ENCODE data around the gene LSM12. TPM values are rescaled to one million over a fixed set of nuclear protein-coding genes. Genes with fewer than 3 reads are reported as not detected.
A peak's percentile ranks its signal among the peaks of the same experiment; 100 is the strongest.

The LSM12 gene
- total RNA-seq, 4 donors from 2014 or later, result 27.8 to 44.6 (median 33.3) TPM

DNA sequence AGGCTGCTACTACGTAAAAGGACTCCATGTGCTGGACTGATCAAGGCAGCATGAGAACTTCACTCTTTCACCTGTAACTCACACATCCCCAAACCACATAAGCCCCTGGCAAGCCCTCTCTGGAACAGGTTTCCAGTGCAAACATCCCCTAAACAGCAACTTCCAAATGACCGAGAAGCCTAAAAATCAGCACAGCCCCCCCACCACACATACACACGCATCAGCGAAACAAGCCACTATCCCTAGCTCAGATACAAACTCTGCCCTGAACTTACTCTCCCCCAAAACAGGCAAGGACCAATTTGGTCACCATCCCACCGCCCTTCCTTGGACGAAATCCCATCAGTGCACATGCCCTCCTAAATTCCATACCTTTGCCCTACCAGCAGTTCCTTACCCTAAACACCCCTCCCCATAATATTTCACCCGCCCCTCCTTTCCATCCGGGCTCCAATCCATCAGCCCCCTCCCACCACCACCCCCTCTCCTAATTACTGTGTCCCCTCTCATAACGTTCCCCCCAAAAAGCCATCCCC is 735 bp downstream of the LSM12 start:
- H3K4me3 ChIP-seq, result peak overlapping the region; percentile 80
- peaks cover 37% of the 10 kb centered on the region for H3K4me1 ChIP-seq
- WGBS, result 1% methylated on average over 9 of the region's 9 CpGs
- no peaks in the 10 kb centered on the region for H3K27me3 ChIP-seq
- peaks cover 19% of the 10 kb centered on the region for H3K36me3 ChIP-seq
- no peaks in the 10 kb centered on the region for H3K9me3 ChIP-seq
- TF ChIP-seq EP300 (IDR thresholded peaks at IDR 0.05) (no peak), POLR2A (IDR thresholded peaks at IDR 0.05) (no peak), POLR2AphosphoS5 (IDR thresholded peaks at IDR 0.05) (no peak)
- TF ChIP-seq, protein P1, sequence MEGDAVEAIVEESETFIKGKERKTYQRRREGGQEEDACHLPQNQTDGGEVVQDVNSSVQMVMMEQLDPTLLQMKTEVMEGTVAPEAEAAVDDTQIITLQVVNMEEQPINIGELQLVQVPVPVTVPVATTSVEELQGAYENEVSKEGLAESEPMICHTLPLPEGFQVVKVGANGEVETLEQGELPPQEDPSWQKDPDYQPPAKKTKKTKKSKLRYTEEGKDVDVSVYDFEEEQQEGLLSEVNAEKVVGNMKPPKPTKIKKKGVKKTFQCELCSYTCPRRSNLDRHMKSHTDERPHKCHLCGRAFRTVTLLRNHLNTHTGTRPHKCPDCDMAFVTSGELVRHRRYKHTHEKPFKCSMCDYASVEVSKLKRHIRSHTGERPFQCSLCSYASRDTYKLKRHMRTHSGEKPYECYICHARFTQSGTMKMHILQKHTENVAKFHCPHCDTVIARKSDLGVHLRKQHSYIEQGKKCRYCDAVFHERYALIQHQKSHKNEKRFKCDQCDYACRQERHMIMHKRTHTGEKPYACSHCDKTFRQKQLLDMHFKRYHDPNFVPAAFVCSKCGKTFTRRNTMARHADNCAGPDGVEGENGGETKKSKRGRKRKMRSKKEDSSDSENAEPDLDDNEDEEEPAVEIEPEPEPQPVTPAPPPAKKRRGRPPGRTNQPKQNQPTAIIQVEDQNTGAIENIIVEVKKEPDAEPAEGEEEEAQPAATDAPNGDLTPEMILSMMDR (IDR thresholded peaks at IDR 0.05), result no peak
- no peak for DNase-seq (ENCODE audit: low spot score in 2 of 2)
- peak overlapping the region; percentile 94 for H3K27ac ChIP-seq

DNA sequence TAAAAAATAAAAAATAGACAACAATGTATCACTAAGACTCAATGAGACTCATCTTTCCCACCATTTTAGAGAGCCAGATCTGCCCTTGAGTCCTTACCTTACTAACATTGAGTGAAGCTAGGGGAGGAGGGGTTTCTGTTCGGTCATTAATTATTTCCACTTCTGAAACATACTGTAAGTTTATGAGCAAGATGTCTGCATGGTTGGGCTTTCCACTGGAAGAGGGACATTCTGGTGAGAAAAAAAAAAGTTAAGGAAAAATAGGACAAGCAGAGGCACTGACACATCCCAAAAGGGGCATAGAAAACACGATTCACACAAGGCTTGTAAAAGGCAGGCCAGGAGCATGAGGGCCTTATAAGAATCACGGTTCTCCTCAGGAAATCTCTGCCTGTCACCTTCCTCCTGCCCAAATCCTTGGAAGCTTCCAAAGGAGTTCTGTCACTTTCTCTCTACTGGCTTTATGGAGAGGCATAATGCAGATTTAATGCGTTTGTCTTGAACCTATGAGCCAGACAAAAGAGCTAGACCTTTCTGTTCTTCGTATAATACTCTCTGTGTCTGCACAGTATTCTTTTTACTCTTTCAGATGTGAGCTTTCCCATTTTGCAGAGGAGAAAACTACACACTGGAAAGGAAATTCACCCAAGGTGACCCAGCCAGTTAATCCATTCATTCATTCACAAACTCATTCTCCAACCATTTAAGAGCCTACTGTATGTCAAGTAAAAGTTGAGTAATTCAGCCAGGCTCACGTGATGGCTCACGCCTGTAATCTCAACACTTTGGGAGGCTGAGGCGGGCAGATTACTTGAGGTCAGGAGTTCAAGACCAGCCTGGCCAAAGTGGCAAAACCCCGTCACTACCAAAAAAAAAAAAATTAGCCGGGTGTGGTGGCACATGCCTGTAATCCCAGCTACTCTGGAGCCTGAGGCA is 2.5 kb downstream of the LSM12 start:
- no peak for DNase-seq (ENCODE audit: low spot score in 2 of 2)
- Histone ChIP-seq H3K36me3 (peaks cover 34% of the 10 kb centered on the region), H3K4me1 (peaks cover 25% of the 10 kb centered on the region), H3K9me3 (no peaks in the 10 kb centered on the region), H3K27me3 (no peaks in the 10 kb centered on the region), H3K27ac (no peak overlapping the region), H3K4me3 (no peak overlapping the region)
- 73% methylated on average over 10 of the region's 10 CpGs for WGBS
- TF ChIP-seq, protein P1 (IDR thresholded peaks at IDR 0.05), result no peak
- TF ChIP-seq EP300 (IDR thresholded peaks at IDR 0.05) (no peak), POLR2AphosphoS5 (IDR thresholded peaks at IDR 0.05) (no peak), POLR2A (IDR thresholded peaks at IDR 0.05) (no peak)

DNA sequence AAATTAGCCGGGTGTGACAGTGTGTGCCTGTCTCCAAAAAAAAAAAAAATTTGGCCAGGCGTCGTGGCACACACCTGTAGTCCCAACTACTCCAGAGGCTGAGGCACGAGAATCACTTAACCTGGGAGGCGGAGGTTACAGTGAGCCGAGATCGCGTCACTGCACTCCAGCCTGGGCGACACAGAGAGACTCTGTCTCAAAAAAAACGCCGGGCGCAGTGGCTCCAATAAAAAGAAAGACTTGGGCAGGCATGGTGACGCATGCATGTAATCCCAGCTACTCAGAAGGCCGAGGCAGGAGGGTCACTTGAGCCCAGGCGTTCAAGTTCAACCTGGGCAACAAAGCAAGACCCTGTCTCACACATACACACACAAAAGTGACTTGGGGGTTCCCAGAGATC is 3.6 kb downstream of the LSM12 start:
- H3K27me3 ChIP-seq, result no peaks in the 10 kb centered on the region
- no peak for DNase-seq (ENCODE audit: low spot score in 2 of 2)
- TF ChIP-seq, protein P1 (IDR thresholded peaks at IDR 0.05), result no peak
- no peak for TF ChIP-seq POLR2AphosphoS5 (IDR thresholded peaks at IDR 0.05)
- TF ChIP-seq EP300 (IDR thresholded peaks at IDR 0.05), result no peak
- no peak for TF ChIP-seq POLR2A (IDR thresholded peaks at IDR 0.05)
- 89% methylated on average over 15 of the region's 15 CpGs for WGBS
- H3K4me3 ChIP-seq, result no peak overlapping the region
- H3K36me3 ChIP-seq, result peaks cover 42% of the 10 kb centered on the region
- no peaks in the 10 kb centered on the region for H3K9me3 ChIP-seq
- no peak overlapping the region for H3K27ac ChIP-seq
- H3K4me1 ChIP-seq, result peaks cover 25% of the 10 kb centered on the region

DNA sequence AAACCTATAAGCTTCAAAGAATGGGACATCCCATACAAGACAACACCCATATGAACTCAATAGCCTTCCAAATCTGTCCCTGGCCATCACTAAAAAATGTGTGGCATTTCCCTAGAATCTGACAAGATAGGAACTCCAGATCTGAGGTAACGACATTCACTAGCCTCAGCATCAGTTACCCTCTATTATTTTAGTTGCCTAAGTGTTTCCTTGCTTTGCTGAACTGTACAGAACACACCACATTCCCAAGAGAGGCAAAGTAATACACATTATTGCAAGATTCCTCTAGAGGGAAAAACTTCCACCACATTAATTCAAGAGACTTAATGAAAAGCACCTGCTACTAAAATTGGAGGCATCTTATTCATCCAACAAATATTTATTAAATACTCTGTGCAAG is 5.0 kb downstream of the LSM12 start:
- Histone ChIP-seq H3K9me3 (no peaks in the 10 kb centered on the region), H3K4me1 (peaks cover 15% of the 10 kb centered on the region), H3K4me3 (no peak overlapping the region), H3K27me3 (no peaks in the 10 kb centered on the region), H3K27ac (no peak overlapping the region), H3K36me3 (peaks cover 45% of the 10 kb centered on the region)
- TF ChIP-seq, protein P1 (IDR thresholded peaks at IDR 0.05), result no peak
- TF ChIP-seq EP300 (IDR thresholded peaks at IDR 0.05), result no peak
- TF ChIP-seq POLR2A (IDR thresholded peaks at IDR 0.05), result no peak
- TF ChIP-seq POLR2AphosphoS5 (IDR thresholded peaks at IDR 0.05), result no peak
- WGBS, result 58% methylated on average over 1 of the region's 1 CpG
- DNase-seq (ENCODE audit: low spot score in 2 of 2), result no peak

All from suprapubic skin (tissue), 4 donors.